HFF-Myc (cell line): ENCODE data around the gene FRMD4B.

ENCODE experiments used
- DNase-seq: peaks from one replicate; pipeline ENCODE4 v3.0.0-alpha.2; 2011; ENCODE audit warnings: low read depth; ENCODE audit errors: extremely low read depth
- H3K4me3 ChIP-seq: replicated peaks from 2 replicates; pipeline ENCODE4 v1.5.1; 2011; ENCODE audit warnings: low read depth, mild to moderate bottlenecking, control low read depth, low read length
- CTCF ChIP-seq: IDR thresholded peaks from 2 replicates; pipeline ENCODE4 v1.5.1; 2012; ENCODE audit warnings: mild to moderate bottlenecking, low read depth, low read length, control low read depth; ENCODE audit errors: missing control alignments

The FRMD4B gene

GRCh38 chr3:69322158-69322509 lies 63.8 kb downstream of the FRMD4B start:
- no peak for TF ChIP-seq CTCF

GRCh38 chr3:69321301-69322157 lies 64.4 kb downstream of the FRMD4B start:
- DNase-seq = no peak
- no peak overlapping the region for H3K4me3 ChIP-seq
- TF ChIP-seq CTCF = no peak

More at GRCh38 chr3:69322158-69322509, 63.8 kb downstream of the FRMD4B start:
- H3K4me3 ChIP-seq = no peak overlapping the region
- no peak for DNase-seq

GRCh38 chr3:69320871-69321271 lies 65.0 kb downstream of the FRMD4B start:
- TF ChIP-seq CTCF = no peak
- H3K4me3 ChIP-seq = no peak overlapping the region
- DNase-seq = no peak

- no peak overlapping the region for H3K4me3 ChIP-seq
- no peak for TF ChIP-seq CTCF
- DNase-seq = no peak
Measured at GRCh38 chr3:69319652-69320051, 66.2 kb downstream of the FRMD4B start.

GRCh38 chr3:69318410-69318809 lies 67.5 kb downstream of the FRMD4B start:
- no peak for TF ChIP-seq CTCF

GRCh38 chr3:69313251-69313650 lies 72.6 kb downstream of the FRMD4B start:
- no peak overlapping the region for H3K4me3 ChIP-seq
- TF ChIP-seq CTCF = no peak
- DNase-seq = no peak

More at GRCh38 chr3:69318410-69318809, 67.5 kb downstream of the FRMD4B start:
- DNase-seq = no peak
- no peak overlapping the region for H3K4me3 ChIP-seq
